ENCODE measurements around the gene COLEC12. TPM values are rescaled to one million over a fixed set of nuclear protein-coding genes. Genes with fewer than 3 reads are reported as not detected.

The COLEC12 gene
- total RNA-seq, 2 donors from 2014 or later, result 23.0 to 54.9 TPM

DNA sequence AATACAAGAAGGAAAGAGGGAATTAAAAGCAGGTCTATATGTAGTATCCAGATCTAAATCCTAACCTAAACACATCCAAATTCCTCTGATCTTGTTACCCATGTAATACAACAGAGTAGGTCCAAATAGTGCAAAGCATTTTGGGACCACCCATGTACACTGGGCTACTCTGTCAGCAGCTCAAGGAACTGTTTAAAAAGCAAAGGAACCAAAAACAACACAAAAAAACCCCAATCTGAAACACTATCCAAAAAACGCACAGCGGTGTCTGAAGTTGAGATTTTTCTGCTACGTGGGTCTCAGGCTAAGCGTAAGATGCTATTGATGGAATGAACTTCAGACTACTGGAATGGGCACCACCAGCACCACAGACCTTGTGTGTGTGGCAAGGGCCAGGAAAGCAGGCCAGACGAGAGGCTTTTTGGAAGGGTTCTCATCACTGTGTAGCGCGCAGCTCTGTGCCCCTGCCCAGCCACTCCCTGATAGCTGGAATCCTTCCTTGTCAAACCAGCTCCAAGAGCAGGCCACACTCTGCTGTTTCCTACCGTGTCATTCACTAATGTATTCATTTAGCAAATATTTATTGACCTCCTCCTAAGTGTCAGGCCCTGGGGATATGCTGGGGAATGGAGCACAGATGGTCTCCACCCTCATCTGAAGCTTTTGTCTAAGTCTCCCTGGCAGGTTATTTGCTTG lies 101.4 kb downstream of the COLEC12 start:
- DNase-seq (ENCODE audit: low spot score), result no peak
- intact Hi-C loops (cut with DNase I), result no loop called here

DNA sequence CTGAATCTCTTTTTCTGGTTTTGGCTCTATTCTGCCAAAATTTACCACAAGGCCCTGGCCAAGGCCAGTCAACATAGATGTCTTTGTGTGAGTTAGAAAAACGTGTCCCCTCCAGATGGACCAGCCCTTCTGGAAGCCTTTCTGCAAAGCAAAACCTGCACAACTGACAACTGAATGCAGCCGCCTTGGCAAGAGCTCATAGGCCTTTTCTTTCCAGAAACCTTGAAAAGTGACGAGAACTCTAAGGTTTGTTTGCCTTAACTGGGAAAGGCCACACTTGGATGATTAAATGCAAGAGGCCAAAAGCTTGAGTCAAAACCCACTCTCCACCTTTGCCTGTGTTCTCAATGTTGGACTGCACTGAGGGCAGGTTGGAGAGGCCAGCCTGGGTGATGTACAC lies 103.9 kb downstream of the COLEC12 start:
- intact Hi-C loops (cut with DNase I), result no loop called here

GRCh38 chr18:396251-396555 lies 104.3 kb downstream of the COLEC12 start:
- DNase-seq (ENCODE audit: low spot score), result no peak
- intact Hi-C loops (cut with DNase I), result no loop called here

More for the DNA sequence above, 103.9 kb downstream of the COLEC12 start:
- no peak for DNase-seq (ENCODE audit: low spot score)

- DNase-seq (ENCODE audit: low spot score), result no peak
- intact Hi-C loops (cut with DNase I), result no loop called here
Measured at GRCh38 chr18:395456-396250, 104.8 kb downstream of the COLEC12 start.

- no peak for DNase-seq (ENCODE audit: low spot score)
- intact Hi-C loops (cut with DNase I), result no loop called here
Measured at GRCh38 chr18:394987-395362, 105.5 kb downstream of the COLEC12 start.

DNA sequence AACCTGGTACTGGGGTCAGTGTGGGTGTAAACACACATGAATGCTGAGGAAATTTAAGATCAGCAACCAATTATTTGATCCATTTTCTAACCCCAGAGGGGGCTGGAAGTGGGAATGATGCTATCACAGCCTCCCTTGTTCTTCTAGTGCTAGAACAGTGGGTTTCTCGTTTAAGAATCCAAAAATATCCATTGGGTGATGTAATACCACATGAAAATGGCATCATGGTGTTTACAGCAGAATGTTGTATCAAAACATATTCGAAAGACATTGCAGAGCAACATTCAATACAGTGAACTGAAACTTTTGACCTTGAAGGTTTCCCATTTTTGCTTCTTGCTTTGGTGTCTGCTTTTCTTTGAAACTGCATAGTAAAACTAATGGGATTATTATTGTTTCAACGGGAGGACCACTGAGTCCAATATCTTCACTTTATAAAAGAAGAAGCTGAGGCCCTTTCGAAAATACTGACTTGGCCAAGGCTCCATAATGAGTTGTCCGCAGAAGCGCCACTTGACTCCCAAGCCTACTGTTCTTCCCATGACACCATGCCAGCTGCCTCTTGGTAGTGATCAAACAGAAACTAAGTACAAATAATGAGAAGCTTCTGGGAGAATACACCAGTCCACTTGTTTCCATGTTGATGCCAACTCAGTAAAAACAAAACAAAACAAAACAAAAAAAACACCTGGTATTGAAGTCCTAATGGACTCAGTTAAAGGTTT lies 106.1 kb downstream of the COLEC12 start:
- intact Hi-C loops (cut with DNase I), result no loop called here
- DNase-seq (ENCODE audit: low spot score), result no peak

DNA sequence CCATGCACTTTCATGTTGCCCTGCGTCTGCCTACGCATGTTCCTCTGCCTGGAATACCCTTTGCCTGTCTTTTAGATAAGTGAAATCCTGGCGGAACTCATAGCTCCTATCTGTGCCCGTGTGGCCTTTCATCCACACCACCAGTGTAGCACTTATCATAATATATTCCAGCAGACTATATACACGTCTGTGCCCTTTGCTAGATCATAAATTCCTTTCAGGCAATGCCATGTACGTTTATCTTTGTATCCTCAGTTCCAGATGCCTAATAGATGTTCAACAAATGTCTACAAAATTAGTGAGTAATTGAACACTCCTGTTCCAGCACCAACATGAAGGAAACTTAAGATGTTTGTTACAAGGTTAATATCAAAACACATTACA lies 106.9 kb downstream of the COLEC12 start:
- no peak for DNase-seq (ENCODE audit: low spot score)
- intact Hi-C loops (cut with DNase I), result no loop called here

DNA sequence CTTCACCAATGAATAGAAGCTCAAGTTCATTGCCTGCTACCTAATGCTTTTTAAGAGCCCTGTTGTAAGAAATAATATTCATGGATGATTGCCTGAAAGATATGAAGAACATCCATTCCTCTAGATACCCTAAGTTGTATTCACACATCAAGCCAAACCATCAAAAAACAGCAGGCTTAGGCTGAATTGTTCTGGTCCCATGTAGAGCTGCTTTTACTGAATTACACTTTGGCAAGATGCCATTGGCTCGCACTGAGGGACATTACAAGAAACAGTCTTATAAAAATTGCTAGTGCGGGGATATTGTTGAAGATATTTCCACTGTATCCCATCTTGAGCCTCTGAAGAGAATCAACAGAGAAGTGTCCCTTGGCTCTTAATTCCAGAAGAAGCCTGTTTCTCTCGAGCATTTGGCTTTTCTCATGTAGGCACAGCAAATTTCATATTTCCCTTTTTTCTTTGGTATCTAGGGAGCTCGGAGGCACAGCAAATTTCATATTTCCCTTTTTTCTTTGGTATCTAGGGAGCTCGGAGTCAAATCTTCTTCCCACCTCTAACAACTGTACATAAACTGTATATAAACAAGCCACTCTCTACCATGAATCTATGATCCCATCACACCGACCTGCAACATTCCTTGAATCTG lies 107.5 kb downstream of the COLEC12 start:
- no peak for DNase-seq (ENCODE audit: low spot score)
- intact Hi-C loops (cut with DNase I), result no loop called here

GRCh38 chr18:390741-391478 lies 109.6 kb downstream of the COLEC12 start:
- DNase-seq (ENCODE audit: low spot score), result no peak
- intact Hi-C loops (cut with DNase I), result no loop called here

GRCh38 chr18:389658-390357 lies 110.7 kb downstream of the COLEC12 start:
- intact Hi-C loops (cut with DNase I), result no loop called here
- DNase-seq (ENCODE audit: low spot score), result no peak

DNA sequence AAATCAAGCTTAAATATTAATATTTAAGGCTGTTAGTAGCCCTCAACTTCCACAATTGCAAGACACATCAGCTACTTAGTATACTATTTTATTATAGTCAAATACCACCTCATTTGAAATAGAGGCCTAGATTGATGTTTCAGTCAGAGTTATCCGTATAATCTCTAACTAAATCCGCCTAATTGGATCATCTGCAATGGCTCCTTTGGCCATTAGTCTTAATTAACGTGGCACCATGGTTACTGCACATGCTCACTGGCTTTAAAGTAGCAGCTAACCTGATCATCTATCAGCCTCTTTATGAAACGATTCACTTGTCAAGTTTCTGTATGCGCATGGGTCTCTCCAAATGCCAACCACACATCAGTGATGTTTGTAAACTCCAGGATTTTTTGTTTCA lies 112.3 kb downstream of the COLEC12 start:
- intact Hi-C loops (cut with DNase I), result no loop called here
- DNase-seq (ENCODE audit: low spot score), result no peak

DNA sequence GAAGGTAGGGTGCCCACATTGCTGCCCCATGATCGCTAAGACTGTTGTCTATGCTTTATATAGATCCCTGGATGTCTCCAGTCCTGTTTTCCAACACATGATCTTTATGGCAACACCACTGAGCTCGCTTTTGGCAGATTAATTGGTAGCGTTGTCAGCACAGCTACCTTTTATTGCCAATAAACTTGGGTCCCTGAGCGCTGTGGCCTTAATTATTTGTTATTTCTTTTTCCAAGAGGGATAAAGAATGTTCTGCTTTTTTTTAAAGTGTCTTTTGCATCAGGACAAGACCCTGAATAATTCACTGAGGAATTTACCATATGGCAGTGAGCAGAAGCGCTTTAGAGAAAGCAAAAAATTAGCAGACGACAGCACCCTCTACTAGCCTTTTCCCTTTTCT lies 113.5 kb downstream of the COLEC12 start:
- DNase-seq (ENCODE audit: low spot score), result no peak
- intact Hi-C loops (cut with DNase I), result no loop called here

DNA sequence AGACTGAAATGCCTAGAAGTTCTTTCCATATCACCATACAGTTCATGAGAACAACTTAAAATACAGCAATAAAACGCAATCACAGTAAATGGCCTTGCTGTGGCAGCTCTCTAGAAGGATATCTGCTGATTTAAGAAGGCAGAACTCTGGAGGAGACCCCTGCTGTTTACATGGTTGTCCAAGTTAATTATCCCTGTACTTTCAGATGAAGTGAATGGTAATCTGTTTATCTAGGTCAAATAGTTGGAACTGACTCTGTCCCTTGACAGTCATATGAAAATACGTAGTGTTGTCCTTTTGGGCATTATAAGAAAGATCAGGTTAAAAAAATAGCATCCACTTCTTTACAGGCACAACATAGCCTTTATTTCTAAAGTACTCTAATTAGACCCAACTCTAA lies 115.6 kb downstream of the COLEC12 start:
- intact Hi-C loops (cut with DNase I), result no loop called here
- no peak for DNase-seq (ENCODE audit: low spot score)

- intact Hi-C loops (cut with DNase I), result no loop called here
- no peak for DNase-seq (ENCODE audit: low spot score)
Measured at GRCh38 chr18:383135-383534, 117.4 kb downstream of the COLEC12 start.

GRCh38 chr18:382423-382984 lies 118.0 kb downstream of the COLEC12 start:
- no peak for DNase-seq (ENCODE audit: low spot score)

GRCh38 chr18:379681-380330 lies 120.7 kb downstream of the COLEC12 start:
- DNase-seq (ENCODE audit: low spot score), result no peak
- intact Hi-C loops (cut with DNase I), result no loop called here

More at GRCh38 chr18:382423-382984, 118.0 kb downstream of the COLEC12 start:
- intact Hi-C loops (cut with DNase I), result no loop called here

DNA sequence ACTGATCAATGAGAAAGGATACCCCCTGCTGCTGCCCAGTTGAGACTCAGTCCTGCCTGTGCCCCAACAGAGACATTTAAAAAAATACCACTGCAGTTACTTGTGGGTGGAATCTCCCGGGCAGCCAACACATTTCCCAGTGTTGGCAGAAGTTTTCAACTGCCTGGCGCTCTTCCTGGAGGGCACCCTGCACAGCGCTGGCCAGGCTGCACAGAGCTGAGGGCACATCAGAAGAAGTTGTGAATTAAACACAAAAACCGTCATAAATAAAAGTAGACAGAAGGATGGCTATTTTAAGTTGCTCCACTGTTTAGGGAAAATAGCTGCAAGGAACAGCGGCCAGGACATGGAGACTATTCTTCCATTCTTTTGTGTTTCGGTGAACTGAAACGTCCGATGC lies 122.4 kb downstream of the COLEC12 start:
- intact Hi-C loops (cut with DNase I), result no loop called here
- DNase-seq (ENCODE audit: low spot score), result no peak

DNA sequence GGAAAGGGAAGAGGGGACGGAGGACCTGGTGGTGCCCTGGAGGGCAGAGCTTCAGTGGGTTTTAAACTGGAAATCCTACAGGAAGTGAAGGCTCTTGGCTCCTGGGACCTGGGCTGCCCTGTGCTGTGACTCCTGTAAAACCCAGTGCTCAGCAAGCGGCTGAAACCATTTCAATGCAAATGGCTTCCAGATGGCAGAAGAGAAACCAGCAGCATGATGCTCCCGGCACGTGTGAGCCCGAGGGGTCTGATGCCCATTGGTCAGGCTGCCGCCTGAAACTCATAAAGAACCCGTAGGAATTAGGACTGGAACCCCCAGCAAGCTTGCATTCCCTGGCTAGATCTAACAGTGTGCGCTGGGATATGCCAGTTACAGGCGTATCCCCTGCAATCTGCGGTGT lies 123.4 kb downstream of the COLEC12 start:
- no peak for DNase-seq (ENCODE audit: low spot score)
- intact Hi-C loops (cut with DNase I), result no loop called here

All from posterior vena cava (tissue), 2 donors.